HG03095 (cell line): ENCODE results near the gene PARD3B.

Source experiments
- ATAC-seq: cut with Tn5 transposase; IDR thresholded peaks from one replicate; pipeline ENCODE4 v1.9.1; 2021; ENCODE audit warnings: moderate library complexity; ENCODE audit not compliant: unreplicated experiment

The PARD3B gene

DNA sequence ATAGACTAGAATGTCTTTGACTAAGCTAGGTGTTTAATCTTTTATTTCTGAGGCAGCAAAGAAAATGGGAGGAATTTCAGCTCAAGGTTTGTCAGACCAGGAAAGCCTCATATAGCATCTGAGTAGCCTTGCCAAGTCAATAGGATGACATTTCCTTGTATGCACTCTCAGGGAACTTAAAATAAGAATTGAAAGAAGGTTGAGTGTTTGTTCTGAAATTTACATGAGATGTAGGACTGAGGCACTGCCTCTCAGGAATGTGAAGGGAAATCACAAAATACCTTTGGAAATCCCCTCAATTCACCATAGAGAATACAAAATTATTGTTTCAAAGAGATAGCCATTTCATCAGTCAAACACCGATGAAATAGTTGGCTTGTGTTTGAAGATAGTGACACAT lies 745.0 kb downstream of the PARD3B start:
- no peak for ATAC-seq

DNA sequence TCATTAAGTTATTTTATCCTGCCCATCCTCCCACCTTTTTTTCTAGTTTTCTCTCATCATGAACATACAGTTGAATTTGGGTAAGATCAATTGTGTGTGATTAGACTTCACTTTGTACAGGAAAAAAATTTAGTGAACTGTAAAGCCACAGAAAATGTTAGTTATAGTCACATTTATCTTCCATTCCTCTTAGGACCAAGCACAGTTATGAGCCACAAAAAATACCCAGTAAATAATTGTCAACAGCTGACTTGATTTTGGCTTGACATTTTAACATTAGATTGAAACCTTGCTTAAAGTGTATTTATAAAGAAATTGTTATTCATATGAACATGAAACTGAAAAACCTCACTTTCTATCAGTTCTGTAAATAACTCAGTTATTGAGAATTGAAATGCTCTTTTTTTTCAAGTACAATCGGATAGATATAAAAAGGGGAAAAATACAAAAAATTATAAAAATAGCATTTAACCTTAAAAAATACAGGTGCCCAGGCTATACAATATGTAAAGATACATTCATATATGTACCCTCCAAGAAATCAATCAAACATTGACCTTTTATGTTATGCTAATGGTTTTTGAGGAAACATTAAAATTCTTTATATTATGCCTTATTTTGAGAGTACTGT lies 747.5 kb downstream of the PARD3B start:
- no peak for ATAC-seq

- ATAC-seq: no peak
Measured at GRCh38 chr2:205293559-205293958, 748.3 kb downstream of the PARD3B start.

DNA sequence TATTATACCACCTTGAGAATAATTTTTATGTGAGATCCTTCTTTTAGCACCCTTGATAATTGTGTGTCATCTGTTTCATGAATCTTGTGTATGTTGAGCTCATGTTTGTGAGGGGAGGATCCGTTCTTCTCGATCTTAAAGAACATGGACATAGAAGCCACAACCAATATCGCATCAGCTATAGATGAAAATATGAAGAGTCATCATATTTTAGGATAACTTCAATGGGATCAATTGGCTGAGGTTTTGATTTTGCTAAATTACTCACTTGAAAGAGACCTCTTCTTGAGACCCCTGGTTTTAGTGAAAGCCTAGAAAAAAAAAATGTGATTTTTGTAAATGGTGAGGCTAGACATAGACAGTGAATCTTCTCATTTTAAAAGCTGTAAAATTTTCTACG lies 751.7 kb downstream of the PARD3B start:
- no peak for ATAC-seq

DNA sequence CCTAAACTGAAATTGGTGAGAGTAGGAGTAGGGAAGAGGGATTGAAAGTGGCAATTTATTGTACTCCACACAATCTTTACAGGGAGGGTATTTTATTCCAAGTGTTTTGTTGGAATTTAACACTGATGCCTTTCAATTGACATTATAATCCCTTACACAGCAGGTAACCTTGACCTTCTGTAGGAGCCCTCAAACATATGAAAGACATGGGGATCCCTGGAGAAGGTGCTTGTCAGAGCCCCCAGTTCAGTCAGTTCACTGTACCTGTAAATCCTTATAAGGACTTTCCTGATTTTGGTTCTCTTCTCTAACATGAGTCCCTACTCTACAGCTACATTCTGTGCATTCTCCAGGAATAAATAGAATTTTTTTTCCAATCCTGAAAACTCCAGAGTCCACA lies 752.1 kb downstream of the PARD3B start:
- no peak for ATAC-seq

DNA sequence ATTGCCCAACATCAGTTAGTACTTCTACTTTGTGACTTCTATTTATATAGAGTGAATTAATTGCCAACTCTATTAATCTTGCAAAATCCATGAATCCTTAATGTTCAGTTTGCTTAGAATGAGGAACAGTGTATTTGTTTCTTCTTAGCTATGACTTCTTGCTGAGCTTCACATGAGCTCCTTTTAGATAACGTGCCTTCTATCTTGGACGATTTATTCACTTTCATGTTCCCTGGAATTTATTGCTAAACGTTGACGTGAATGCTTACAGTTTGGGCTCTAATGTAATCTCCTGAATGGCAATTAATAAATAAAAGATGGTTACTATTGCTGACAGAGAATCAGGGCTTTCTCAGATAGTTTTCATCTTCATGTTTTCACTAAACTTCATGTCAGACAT lies 752.6 kb downstream of the PARD3B start:
- ATAC-seq: no peak

- no peak for ATAC-seq
Measured at GRCh38 chr2:205311201-205311600, 765.9 kb downstream of the PARD3B start.

DNA sequence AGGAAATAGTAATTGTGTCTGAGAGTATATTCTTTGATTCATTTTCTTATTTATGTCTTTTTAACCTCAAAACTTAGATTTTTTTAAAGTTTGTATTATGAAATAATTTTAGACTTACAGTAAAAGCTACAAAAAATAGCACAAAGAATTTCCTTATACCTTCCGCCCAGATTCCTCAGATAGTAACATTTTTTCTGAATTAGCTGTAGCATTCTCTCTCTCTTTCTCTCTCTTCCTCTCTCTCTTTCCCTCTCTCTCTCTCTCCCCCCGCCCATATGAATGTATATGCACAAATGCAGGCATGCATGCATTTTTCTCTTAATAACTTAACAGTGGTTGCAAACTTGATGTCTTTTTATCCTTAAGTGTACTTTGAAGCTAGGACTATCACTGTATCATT lies 776.0 kb downstream of the PARD3B start:
- no peak for ATAC-seq

DNA sequence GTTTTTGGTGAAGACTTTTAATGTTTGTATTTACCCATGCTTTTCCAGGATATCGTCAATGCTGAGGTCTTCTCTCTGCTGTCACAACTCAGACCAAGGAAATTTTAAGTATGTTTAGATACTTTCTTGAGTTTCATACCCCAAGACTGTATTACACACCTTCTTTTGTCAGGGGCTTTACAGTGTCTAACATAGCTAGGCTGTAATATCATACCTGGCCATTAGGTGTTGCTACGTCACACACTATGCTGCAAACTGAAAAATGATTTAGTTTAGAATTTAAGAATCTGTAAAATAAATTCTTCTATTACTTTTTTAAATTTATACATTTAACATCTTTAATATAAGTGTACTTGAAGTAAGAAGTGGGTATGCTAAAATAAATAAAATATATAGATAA lies 778.7 kb downstream of the PARD3B start:
- ATAC-seq: no peak

- ATAC-seq: no peak
Measured at GRCh38 chr2:205324355-205324754, 779.1 kb downstream of the PARD3B start.

DNA sequence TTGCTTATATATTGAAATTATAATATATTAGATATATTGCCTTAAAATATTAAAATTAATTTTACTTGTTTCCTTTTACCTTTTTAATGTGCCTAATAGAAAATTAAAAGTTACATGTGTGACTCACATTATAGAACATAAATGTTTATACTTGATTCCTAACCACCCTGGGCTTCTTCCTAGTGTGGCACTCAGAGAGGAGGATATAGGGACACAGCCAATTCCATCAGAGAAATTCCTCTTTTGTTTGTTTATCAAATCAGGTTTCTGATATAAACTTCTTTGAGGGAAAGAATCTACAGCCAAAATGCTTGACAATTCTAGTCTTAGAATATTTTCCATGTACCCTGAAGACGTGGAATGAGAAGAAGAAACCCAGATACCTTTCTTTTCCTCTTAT lies 788.1 kb downstream of the PARD3B start:
- ATAC-seq: no peak

DNA sequence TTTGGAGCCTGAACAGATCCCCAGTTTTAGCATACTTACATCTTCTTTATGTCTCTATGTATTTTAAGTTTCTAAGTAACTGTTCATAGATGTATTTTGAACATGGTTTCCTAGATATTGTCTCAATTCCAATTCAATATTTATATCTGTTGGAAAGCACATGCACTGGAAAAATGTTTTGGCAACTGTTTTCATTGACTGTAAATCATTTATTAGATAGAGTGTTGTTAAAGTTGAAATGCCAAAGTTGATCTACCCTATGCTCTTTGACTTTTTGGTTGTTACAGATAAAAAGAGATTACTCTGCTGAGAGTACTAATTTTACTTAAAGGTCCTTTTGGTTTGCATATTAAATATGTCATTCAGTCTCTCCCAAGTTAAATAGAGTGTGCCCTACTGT lies 792.0 kb downstream of the PARD3B start:
- no peak for ATAC-seq

DNA sequence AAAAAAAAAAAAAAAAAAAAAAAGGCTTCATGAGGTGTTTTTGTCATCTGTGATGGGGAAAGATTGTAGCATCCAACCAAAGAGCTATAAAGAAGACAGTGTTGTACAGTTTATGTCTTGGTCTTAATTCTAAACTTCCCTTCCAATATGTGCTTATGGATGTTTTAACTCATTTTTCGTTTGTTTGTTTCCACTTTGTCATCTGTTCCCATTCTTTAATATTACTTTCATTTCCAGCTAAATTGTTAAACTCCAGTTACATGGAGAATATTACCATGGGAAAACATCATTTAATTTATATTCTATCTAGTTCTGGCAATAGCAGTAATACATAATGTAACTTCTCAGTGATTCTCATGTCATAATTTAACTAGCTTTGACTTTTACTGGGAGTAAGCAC lies 792.9 kb downstream of the PARD3B start:
- no peak for ATAC-seq

- no peak for ATAC-seq
Measured at GRCh38 chr2:205343103-205343502, 797.8 kb downstream of the PARD3B start.

GRCh38 chr2:205346649-205347048 lies 801.4 kb downstream of the PARD3B start:
- ATAC-seq: no peak

- no peak for ATAC-seq
Measured at GRCh38 chr2:205347899-205348298, 802.6 kb downstream of the PARD3B start.

- no peak for ATAC-seq
Measured at GRCh38 chr2:205352094-205352493, 806.8 kb downstream of the PARD3B start.

GRCh38 chr2:205352593-205352992 lies 807.3 kb downstream of the PARD3B start:
- ATAC-seq: no peak

DNA sequence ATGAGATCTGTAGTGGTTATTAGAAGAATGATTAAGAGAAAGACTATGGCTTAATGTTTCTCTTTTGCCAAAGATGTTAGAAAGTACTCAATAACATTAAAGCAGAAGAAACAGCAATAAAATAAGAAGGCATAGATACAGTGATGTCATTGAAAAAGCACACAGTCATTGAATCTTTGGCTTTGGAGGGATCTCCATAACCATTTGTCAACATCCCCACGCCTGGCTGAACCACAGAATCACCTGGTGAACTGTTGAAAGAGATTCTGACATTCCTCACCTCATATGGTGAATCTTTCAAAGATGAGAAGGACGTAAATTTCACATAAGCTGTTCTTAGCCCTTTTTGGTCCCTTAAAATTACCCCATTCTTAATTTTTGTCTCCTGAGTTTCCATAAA lies 812.5 kb downstream of the PARD3B start:
- no peak for ATAC-seq

GRCh38 chr2:205358351-205358815 lies 813.1 kb downstream of the PARD3B start:
- ATAC-seq: no peak

- ATAC-seq: no peak
Measured at GRCh38 chr2:205361272-205361671, 816.0 kb downstream of the PARD3B start.

DNA sequence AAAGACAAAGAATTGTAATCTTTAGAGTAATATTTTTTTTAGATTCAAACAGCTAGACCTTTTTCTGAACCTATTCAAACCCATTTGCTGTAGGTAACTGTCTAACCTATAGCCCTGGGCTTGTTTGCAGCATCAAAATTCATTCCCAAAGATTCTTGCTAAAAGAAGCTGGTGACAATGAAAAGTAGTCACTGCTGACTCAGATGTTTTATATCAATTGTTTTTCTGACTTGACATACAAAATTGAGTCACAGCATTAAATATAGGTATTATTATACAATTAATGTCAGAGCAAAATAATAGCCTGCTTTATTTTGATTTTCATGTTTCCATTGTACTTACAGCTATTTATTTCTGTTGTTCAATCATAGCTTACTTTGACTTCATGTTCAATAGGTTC lies 816.7 kb downstream of the PARD3B start:
- no peak for ATAC-seq

DNA sequence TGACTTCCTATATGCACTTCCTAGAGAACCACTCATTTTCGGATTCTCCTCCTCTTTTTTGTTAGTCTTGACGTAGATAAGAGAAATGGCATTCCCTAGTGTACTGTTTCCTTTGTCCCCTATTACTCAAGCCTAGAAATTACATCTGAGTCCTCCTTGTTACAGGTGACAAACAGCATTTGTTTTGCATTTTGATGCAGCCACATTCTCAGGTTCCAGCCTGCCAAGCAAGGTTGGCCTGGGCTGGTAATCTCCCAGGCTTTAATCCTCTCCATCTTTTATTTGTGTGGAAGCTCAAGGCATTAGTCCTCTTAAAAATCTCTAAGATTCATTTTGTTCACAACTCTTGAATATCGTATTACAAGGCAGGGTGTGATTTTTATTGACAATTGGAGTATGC lies 819.0 kb downstream of the PARD3B start:
- no peak for ATAC-seq
